CD4-positive, alpha-beta T cell treated with Interleukin-4 for 1 hour (primary cell): ENCODE measurements around the gene SIDT2.
"Not testable (repeated sequence)": the region's sequence is repeated elsewhere in the genome, so short reads cannot be mapped to it uniquely, and the experiment has no call there.

ENCODE experiments used
- DNase-seq, 2 donors: peaks; one replicate each; pipeline ENCODE4 v3.0.0-alpha.2; 2020 to 2022

SIDT2 gene

DNA sequence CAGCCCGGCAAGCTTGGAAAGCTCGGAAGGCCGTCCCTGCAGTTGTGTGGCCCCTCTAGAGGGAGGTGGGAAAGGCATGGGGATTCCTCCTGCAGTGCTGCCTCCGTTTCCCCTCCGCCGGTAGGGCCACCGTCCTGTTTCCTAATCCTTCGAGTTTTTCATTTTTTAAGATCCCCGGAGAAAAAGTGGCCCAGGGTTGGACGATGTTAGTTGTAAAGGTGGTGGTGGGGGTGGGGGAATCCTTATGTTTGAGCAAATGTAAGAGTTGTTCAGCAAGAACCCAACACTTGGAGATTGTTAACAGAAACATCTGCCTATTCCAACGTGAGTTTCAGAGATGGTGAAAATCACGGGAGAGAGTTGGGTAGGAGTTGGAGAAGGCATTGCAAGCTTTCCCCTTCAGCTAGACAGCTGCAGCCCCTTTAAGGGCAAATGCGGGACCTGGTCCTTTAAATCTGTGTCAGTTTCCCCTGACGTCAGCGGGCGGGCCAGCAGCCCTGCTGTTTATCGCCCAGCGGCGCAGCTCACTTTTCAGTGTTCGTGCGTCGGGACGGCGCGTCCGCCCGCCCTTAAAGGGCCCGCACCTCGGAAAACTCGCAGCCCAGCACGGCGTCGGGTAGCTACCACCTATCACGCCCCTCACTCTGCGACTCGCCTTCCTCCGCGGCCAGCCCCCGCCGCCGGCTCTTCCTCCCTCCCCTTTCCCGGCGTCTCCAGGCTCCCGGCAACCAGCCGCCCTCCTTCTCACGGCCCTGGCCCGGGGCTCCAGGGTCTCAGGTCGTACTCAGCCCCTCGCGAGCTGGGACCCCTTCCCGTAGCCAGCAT lies at the start of gene SIDT2:
SIDT2 (plus strand) TSS at position 534 of the 825 bp plus-strand sequence. CDS start 521 bp downstream, outside the sequence.
- DNase-seq, result peak; percentile 88 to 90

DNA sequence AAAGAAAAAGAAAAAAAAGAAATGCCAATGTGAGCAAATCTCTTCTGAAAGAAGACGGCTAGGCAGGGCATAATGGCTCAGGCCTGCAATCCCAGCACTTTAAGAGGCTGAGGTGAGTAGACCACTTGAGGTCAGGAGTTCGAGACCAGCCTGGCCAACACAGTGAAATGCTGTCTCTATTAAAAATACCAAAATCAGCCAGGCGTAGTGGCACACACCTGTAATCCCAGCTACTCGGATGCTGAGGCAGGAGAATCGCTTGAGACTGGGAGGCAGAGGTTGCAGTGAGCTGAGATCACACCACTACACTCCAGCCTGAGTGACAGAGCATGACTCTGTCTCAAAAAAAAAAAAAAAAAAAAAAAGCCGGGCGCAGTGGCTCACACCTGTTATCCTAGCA lies 48.1 kb upstream of the SIDT2 start:
- DNase-seq, result not testable (repeated sequence)

DNA sequence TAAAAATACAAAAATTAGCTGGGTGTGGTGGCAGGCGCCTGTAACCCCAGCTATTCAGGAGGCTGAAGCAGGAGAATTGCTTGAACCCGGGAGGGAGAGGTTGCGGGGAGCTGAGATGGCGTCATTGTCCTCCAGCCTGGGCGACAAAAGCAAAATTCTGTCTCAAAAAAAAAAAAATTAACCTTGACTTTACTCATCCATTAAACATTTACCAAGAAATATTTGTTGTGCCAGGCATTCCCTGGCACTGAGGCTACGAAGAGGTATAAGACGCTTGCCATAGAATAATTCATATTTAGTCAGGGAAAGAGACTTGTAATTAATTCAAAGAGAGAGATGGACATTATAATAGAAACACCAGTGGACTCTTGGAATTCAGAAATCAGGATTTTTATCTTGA lies 47.7 kb upstream of the SIDT2 start:
- DNase-seq, result no peak

DNA sequence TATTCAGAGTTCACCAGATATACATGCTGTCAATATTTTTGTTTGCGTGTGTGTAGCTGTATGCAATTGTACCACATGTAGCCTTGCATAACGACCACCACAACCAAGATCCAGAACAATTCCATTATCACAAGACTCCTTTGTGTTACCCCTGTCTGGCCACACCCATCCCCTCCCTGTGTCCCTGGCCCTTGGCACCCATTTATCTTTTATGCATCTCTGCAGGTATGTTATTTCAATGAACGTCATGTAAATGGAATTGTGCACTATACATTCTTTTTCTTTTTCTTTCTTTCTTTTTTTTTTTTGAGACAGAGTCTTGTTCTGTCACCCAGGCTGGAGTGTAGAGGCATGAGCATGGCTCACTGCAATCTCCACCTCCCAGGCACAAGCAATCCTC lies 44.1 kb upstream of the SIDT2 start:
- no peak for DNase-seq

DNA sequence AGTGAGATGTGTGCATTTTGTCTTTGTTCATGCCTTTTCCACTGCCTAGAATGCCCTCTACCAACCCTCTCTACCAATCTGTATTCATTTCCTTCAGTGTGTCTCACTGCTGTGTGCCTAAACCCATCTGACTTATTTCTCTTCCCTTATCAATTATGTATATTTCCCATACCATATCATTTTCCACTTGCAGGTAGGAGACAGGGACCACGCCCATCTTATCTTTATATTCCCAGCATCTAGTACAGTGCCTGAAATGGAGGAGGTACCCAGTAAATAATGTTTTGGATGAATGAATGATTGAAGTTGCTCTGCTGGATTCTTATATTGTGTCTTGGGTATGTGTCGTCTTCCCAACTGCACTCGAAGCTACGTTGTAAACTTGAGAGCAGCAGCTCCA lies 43.6 kb upstream of the SIDT2 start:
- DNase-seq, result not testable (repeated sequence)

DNA sequence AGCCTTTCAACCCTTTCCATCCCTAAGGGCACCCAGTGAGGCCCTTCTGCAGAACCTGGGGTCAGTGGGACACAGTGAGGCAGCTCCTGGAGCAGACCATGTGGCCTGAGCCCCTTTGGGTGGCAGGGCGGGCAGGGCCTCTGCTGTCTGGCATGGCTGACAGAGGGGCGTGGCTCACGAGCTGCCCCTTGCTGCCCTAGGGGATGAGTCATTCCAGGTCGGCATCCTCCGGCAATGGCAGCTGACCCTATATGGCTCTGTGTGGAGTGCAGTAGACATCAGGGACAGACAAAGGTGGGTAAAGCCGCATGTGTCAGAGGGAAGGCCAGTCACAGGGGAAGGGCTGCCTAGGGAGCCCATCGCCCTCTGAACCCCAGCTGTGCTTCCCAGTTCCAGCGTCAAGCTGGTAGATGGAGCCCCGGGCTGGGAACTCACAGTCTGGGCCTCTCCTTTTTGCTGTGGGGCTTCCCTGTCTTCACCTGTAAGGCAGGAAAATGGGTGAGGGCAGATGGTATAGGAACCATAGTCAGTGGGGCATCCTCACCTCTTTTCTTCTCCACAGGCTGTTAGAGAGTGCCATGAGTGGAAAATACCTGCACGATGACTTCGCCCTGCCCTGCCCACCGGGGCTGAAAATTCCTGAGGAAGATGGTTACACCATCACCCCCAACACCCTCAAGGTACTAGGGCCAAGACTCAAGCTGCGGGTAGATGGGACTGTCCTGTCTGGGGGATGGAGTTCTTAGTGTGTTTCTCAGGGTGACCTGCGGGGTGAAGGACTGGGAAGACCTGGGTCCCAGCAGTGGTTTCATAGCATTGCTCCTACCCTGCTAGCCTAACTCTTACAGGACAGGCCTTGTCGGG lies 41.1 kb upstream of the SIDT2 start:
- not testable (repeated sequence) for DNase-seq

- peak in 1 of 2 donors; percentile 19 for DNase-seq
Observed at GRCh38 chr11:117143390-117143789, 35.2 kb upstream of the SIDT2 start.

- peak; percentile 95 for DNase-seq
Observed at GRCh38 chr11:117143871-117144476, 34.6 kb upstream of the SIDT2 start, which contains the start of gene PAFAH1B2. PAFAH1B2 (plus strand) TSS chr11:117144287; CDS start chr11:117152448, 8,161 bp downstream.

DNA sequence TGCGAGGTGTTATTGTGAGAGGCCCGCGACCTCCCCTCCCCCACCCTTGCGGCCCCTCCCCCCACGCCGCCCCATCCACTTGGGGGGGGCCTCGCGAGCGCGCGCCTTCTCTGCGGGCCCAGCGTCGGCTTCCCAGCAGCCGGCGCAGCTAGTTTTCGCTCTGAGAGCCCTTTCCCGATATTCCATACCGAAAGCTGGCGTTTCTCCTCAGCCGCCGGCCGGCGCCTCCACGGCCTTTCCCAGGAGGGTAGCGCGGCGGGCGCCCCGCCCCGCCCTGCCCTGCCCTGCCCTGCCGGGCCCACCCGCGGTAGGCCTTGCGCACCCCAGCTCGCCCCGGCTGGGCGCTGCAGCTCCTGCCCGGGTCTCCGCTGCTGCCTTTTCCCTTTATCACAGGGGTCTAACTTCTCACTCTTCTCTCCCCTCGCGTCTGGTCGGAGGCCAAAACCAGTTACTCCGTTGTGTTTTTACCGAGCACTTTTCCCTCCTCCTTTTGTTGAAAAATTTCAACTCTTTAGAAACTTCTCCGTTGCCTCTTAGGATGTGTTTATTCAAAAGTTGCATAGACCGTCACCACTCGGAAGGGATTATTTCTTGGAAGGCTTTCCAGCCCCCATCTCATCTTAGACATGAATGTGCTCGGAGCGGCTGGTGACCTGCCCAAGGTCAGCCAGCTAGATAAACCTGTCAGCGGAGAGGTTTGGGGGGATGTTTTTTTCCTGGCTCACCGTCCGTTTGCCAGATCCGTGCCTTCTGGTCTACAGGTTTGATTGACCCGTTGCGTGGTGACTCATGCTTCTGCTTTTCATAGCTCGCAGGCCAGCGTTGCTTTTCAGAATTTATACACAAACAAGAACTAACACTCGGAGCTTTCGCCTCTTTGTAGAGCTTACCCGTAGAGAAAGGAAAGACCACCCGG lies 33.8 kb upstream of the SIDT2 start:
- DNase-seq, result peak; percentile 22 to 55

- DNase-seq, result peak in 1 of 2 donors; percentile 36
Observed at GRCh38 chr11:117145393-117145761, 33.2 kb upstream of the SIDT2 start.

- no peak for DNase-seq
Observed at GRCh38 chr11:117146521-117146920, 32.0 kb upstream of the SIDT2 start.

GRCh38 chr11:117152066-117152465 lies 26.5 kb upstream of the SIDT2 start:
- no peak for DNase-seq

- DNase-seq, result no peak
Observed at GRCh38 chr11:117154468-117154867, 24.1 kb upstream of the SIDT2 start.

GRCh38 chr11:117157507-117157906 lies 21.0 kb upstream of the SIDT2 start:
- no peak for DNase-seq

DNA sequence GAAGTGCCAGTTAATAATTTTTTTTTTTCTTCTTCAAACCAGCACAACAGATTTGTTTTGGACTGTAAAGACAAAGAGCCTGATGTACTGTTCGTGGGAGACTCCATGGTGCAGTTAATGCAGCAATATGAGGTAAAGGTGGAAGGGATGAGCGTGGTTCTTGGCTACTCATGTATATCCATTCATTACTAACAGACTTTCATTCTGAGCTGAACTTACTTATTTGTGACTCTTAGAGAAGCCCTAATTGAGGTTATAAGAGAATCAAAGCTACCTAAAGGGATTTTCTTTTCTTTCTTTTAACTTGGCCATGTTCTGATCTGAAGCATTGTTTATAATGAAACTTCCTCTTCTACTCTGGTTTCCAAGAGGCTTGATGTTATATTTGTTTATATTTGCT lies 18.7 kb upstream of the SIDT2 start:
- no peak for DNase-seq

GRCh38 chr11:117160826-117161225 lies 17.7 kb upstream of the SIDT2 start:
- DNase-seq, result no peak

DNA sequence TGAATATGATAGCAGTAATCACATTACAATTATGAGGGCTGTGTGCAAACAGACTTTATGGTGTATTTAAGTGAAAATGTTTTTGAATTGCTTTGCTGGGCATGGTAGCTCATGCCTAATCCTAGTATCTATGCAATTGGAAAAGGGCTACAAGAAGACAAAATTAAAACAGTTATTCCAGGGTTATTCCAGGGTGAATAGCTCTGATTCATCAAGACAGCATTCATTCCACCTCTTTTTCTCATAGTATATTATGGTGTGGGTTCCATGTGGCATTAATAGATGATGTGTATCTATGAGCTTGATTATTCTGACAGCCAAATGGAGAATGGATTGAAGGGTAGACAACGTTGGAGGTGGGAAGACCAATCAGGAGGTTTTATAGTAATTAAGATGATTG lies 12.1 kb upstream of the SIDT2 start:
- no peak for DNase-seq

DNA sequence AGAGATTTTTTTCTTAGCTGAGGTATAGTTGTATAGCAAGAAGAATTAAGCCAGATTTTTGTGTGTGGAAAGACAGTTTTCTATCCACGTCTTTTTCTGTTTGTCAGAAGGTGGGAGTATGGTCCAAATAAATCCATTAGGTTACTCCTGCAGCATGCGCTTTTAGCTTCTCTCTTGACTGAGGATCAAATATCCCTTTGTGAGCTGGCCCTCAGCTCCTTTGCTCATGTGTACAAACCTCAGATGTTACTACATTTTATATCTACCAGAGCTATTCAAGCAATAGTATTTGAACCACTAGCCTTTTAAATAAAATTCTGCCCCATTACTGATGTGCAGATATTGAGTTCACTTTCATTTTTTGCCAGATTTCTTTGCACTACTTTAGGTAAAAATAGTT lies 8.8 kb upstream of the SIDT2 start:
- DNase-seq, result no peak

DNA sequence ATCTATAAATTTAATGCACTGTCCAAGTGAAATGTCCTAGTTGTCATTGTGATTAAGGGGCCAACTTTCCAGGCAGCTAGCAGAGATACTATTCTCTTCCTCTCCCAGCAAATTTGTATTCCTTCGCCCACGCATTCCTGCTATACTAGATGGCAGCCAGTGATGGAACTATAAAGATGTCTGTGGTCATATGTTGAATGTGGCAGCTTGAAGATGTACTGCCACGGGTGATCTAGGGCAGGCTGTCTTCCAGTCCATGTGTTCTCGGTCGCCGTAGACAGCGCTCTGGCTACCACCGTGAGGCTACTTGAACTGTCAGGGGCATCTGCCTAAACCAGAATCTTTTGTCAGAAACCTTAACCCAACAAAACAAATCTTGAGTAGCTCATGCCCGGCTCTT lies 8.3 kb upstream of the SIDT2 start:
- no peak for DNase-seq

GRCh38 chr11:117171007-117171403 lies 7.5 kb upstream of the SIDT2 start:
- no peak for DNase-seq

- DNase-seq, result no peak
Observed at GRCh38 chr11:117171404-117172061, 7.0 kb upstream of the SIDT2 start.
